RWPE2 (cell line): ENCODE data around the gene ADORA3.

Source experiments
- ATAC-seq: fragments of 200-7000 bp; cut with Tn5 transposase; 3 replicates; pipeline ENCODE4 v1.9.1; 2021; ENCODE audit warnings: low read depth
- DNase-seq: peaks from one replicate; pipeline ENCODE4 v3.0.0-alpha.2; 2020; ENCODE audit warnings: low spot score
- H3K27ac ChIP-seq: fragments of 450-650 bp; 2 replicates; pipeline ENCODE4 v1.5.1; 2017; ENCODE audit warnings: mild to moderate bottlenecking; ENCODE audit not compliant: poor library complexity, severe bottlenecking
- H3K27me3 ChIP-seq: fragments of 250-450 bp; sonication (Bioruptor Pico); 2 replicates; pipeline ENCODE4 v1.5.1; 2021; ENCODE audit warnings: mild to moderate bottlenecking, moderate library complexity; ENCODE audit not compliant: insufficient read depth, poor library complexity, severe bottlenecking
- H3K36me3 ChIP-seq: fragments of 250-450 bp; sonication (Bioruptor Pico); 2 replicates; pipeline ENCODE4 v1.5.1; 2020; ENCODE audit warnings: low read depth, mild to moderate bottlenecking, moderate library complexity
- H3K4me1 ChIP-seq: fragments of 250-450 bp; sonication (Bioruptor Pico); 2 replicates; pipeline ENCODE4 v1.5.1; 2021; ENCODE audit warnings: mild to moderate bottlenecking, moderate library complexity; ENCODE audit not compliant: insufficient read depth, poor library complexity, severe bottlenecking
- H3K4me3 ChIP-seq: fragments of 250-450 bp; sonication (Bioruptor Pico); 2 replicates; pipeline ENCODE4 v1.5.1; 2021; ENCODE audit warnings: mild to moderate bottlenecking, moderate library complexity; ENCODE audit not compliant: severe bottlenecking
- H3K9me3 ChIP-seq: fragments of 250-450 bp; sonication (Bioruptor Pico); 2 replicates; pipeline ENCODE4 v1.5.1; 2021; ENCODE audit warnings: mild to moderate bottlenecking, moderate library complexity; ENCODE audit not compliant: severe bottlenecking
- TF ChIP-seq, protein P1 (sequence below): fragments of 450-650 bp; IDR thresholded peaks from one replicate; pipeline ENCODE4 v1.5.1; 2017; ENCODE audit warnings: mild to moderate bottlenecking, moderate library complexity; ENCODE audit not compliant: poor library complexity, severe bottlenecking

ADORA3 gene

DNA sequence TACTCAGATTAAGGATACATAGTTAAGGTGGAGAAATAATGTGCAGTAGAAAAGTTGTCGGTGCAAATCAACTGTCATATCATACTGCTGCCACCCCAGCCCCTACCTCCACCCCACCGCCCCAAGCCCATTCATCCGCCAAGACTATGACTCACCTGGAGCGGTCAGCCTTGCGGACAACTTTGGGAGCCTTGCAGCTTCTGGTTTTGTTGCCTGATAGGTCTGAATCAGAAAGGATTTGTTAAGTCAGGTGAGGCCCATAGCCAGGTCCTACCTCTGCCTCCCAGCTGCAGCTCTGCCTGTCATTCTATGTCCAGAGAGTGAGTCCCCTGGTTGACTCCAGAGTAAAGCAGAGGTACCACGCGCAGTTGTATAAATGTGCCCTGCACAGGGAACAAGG is 17.0 kb downstream of the ADORA3 start:
- Histone ChIP-seq H3K9me3 (no peaks in the 10 kb centered on the region), H3K27ac (no peak overlapping the region), H3K4me3 (no peak overlapping the region), H3K27me3 (no peaks in the 10 kb centered on the region), H3K36me3 (no peaks in the 10 kb centered on the region), H3K4me1 (no peaks in the 10 kb centered on the region)
- DNase-seq: no peak
- TF ChIP-seq, protein P1, sequence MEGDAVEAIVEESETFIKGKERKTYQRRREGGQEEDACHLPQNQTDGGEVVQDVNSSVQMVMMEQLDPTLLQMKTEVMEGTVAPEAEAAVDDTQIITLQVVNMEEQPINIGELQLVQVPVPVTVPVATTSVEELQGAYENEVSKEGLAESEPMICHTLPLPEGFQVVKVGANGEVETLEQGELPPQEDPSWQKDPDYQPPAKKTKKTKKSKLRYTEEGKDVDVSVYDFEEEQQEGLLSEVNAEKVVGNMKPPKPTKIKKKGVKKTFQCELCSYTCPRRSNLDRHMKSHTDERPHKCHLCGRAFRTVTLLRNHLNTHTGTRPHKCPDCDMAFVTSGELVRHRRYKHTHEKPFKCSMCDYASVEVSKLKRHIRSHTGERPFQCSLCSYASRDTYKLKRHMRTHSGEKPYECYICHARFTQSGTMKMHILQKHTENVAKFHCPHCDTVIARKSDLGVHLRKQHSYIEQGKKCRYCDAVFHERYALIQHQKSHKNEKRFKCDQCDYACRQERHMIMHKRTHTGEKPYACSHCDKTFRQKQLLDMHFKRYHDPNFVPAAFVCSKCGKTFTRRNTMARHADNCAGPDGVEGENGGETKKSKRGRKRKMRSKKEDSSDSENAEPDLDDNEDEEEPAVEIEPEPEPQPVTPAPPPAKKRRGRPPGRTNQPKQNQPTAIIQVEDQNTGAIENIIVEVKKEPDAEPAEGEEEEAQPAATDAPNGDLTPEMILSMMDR: no peak
- ATAC-seq: no peak

DNA sequence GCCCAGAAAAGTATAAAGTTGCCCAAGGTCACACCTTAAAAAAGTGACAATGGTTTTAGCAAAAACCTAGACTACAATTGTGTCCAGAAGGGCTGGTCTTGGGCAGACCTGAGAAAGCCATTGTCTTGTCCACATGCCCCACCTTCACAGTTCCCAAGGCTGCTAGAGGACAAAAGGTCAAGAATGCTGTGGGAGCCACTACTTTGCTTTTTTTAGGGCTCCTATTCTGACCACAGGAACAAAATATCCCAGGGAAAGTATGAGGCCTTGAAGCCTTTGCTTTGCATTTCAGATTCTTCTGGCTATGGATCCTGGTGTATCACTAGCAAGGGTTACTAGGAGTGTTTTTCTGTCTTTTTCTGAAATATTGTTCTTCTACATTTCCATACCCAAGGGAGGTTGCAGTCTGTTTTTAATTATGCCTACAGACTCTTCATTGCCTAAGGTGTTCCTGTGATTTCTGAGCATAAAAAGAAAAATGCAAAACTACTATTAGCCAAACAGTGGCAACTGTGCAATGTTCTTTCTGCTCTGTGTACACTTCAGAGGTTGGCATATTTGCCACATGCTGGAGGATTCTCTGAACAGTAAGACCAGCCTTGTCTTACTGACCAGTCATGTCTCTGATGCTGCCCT is 18.9 kb downstream of the ADORA3 start:
- Histone ChIP-seq H3K27ac (no peak overlapping the region), H3K9me3 (no peaks in the 10 kb centered on the region), H3K36me3 (no peaks in the 10 kb centered on the region), H3K4me1 (no peaks in the 10 kb centered on the region), H3K27me3 (no peaks in the 10 kb centered on the region), H3K4me3 (no peak overlapping the region)
- DNase-seq (no peak), ATAC-seq (no peak)
- TF ChIP-seq, protein P1: no peak

DNA sequence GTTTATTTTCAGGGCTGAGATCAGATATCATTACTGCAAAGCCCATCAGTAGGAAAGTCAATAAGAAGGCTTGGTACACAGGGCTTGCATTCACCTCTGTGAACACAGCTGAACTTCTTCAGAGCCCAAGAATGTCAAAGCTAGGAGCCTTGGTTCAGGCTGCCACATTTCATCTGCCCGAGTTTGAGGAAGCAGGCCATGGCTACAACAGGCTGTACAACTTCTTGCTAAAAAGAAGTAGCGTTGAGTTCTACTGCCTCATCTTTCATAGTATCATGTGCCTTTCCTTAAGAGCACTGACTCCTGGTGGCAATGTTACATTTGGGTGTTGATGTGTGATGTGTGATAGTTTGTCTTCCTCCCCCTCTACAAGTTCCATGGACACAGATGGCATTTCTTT is 19.6 kb downstream of the ADORA3 start:
- Histone ChIP-seq H3K36me3 (no peaks in the 10 kb centered on the region), H3K27ac (no peak overlapping the region), H3K27me3 (no peaks in the 10 kb centered on the region), H3K4me3 (no peak overlapping the region), H3K4me1 (no peaks in the 10 kb centered on the region), H3K9me3 (no peaks in the 10 kb centered on the region)
- TF ChIP-seq, protein P1: no peak
- ATAC-seq (no peak), DNase-seq (no peak)

DNA sequence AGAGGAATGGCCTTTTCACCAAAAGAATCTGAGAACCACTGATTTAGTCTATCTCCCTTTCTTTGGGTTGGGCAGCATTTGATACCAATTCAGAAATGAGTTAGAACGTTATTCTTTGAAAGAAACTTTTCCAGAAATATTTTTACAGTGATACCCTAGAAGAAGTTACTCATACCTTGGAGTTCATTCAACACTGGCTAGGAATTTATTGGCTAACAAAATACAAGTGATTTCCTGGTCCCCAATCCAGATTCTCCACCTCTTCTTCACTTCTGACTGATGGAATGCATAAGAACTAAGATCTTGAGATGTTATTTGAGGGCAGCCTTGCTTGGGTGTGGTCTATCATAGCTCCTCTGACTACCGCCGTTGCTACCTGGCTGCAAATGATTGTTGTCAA is 20.3 kb downstream of the ADORA3 start:
- H3K36me3 ChIP-seq: no peaks in the 10 kb centered on the region
- no peak overlapping the region for H3K27ac ChIP-seq
- TF ChIP-seq, protein P1: no peak
- no peak for ATAC-seq
- no peaks in the 10 kb centered on the region for H3K4me1 ChIP-seq
- H3K4me3 ChIP-seq: no peak overlapping the region
- H3K27me3 ChIP-seq: no peaks in the 10 kb centered on the region
- no peaks in the 10 kb centered on the region for H3K9me3 ChIP-seq
- no peak for DNase-seq

DNA sequence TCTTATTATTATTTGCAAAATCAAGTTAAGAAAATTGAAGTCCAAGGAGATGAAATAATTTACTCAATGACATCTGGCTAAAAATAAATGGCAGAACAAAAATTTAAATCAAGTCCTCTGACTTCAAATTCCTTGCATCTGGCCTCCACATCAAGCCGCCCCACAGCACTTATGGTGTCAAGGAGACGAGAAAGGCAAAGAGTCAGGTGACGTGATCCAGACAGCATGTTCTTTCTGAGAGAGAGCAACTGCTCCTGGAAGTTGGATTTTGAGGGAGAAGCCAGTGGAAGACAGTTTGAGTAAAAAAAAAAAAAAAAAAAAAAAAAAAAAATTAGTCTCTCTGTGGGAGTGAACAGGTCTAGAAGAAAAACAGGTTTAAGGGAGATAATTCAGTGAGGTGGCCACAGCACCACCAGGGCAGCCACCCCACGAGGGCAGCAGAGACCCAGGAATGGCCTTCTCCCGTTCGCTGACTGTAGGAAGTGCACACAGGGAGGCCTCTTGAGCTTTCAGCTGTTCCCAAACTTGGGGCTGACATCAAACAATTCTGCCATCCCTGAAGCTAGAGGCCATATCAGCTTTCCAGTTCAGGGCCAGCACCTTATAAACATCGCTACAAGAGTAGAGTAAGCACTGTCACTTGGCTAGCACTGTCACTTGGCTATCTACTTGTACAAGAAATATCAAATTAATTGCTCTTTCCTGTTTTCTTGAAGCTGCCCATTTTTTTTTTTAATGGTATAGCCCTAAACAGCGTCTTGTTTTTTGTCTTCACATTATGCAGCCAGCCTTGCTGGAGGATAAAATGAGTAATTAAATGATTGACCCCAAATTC is 21.8 kb downstream of the ADORA3 start:
- H3K27me3 ChIP-seq: no peaks in the 10 kb centered on the region
- no peaks in the 10 kb centered on the region for H3K9me3 ChIP-seq
- no peak overlapping the region for H3K4me3 ChIP-seq
- H3K36me3 ChIP-seq: no peaks in the 10 kb centered on the region
- no peak overlapping the region for H3K27ac ChIP-seq
- TF ChIP-seq, protein P1: peak; percentile 79
- no peaks in the 10 kb centered on the region for H3K4me1 ChIP-seq
- no peak for DNase-seq
- peak; percentile 98 for ATAC-seq
